Measurements from ENCODE around the gene FOXP1. TPM values are rescaled to one million over a fixed set of nuclear protein-coding genes. Genes with fewer than 3 reads are reported as not detected.

Gene FOXP1
- total and polyA plus RNA-seq, 2 of the 13 experiments (the other 11 are each of a cell fraction or from before 2014, with no cell fraction given), result 40.4 to 59.0 TPM

DNA sequence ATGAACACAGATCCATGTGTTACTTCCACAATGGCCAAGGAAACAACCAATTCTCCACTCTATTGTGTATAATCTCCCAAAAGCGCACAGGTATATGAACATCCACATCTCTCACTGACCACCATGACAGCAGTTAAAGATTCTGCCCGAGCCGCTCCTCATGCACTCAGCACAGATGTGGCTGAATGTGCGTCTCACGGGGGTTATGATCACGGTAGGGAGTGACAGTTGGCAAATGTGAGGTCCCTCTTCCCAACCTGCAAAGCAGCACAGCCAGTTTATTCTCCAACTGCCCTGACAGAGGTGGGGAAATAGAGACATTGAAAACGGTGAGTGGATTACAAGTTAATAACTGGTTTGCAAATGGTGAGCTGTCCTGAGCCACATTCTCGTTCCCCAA, 17.6 kb downstream of the FOXP1 start:
- peaks cover 16% of the 10 kb centered on the region for H4K20me1 ChIP-seq (ENCODE audit: insufficient read depth, low read length)
- no peak for DNase-seq (ENCODE audit: low spot score)
- H3K4me3 ChIP-seq (replicated peaks in 1 of 3; ENCODE audit: insufficient read depth in 1 of 3, low read depth in 2 of 3, low read length in 3 of 3), result no peak overlapping the region
- in situ Hi-C loops (cut with HindIII; ENCODE audit: extremely low pct_ligation_motif_present, low pct_unique_long_range_greater_than_20kb) (no loop called here), intact Hi-C loops (cut with micrococcal nuclease; ENCODE audit: unreplicated experiment) (no loop called here)
- ChIA-PET POLR2A (no interaction called here), CTCF (ENCODE audit: low intra/inter-chr PET ratio, low total read pairs) (no interaction called here)
- H3K27ac ChIP-seq (ENCODE audit: extremely low read length, insufficient read depth, low read length), result no peak overlapping the region
- H3K4me2 ChIP-seq (ENCODE audit: low read depth, low read length), result no peak overlapping the region
- no peak for ATAC-seq
- no peak overlapping the region for H3K9ac ChIP-seq (ENCODE audit: insufficient read depth, low read depth, low read length)
- H3K4me1 ChIP-seq (ENCODE audit: insufficient read depth, low read length), result peaks cover 10% of the 10 kb centered on the region
- H3K27me3 ChIP-seq (ENCODE audit: control insufficient read depth in 1 of 2, insufficient read depth in 2 of 2, low read length in 2 of 2), result no peaks in the 10 kb centered on the region
- BruUV-seq (replicated peaks), result no TSS peak
- H3K79me2 ChIP-seq (ENCODE audit: insufficient read depth, low read length), result peaks cover 67% of the 10 kb centered on the region
- H2AFZ ChIP-seq (ENCODE audit: low read length), result no peak overlapping the region
- peaks cover 8 to 37% of the 10 kb centered on the region in 2 experiments for H3K36me3 ChIP-seq (replicated peaks in 1 of 2; ENCODE audit: control insufficient read depth in 1 of 2, insufficient read depth in 2 of 2, low read length in 2 of 2)
- FAIRE-seq, result no peak
- H3K9me3 ChIP-seq (ENCODE audit: low read length), result no peaks in the 10 kb centered on the region
- WGBS (ENCODE audit: low lambda C conversion rate), result 95% methylated on average over 8 of the region's 8 CpGs
- TF ChIP-seq RNF2 (conservative IDR thresholded peaks at IDR 0.05; ENCODE audit: low read depth), result no peak
- TF ChIP-seq ZNF441 (CRISPR knock-in tag; IDR thresholded peaks at IDR 0.05; ENCODE audit: borderline replicate concordance), result no peak
- TF ChIP-seq MZF1 (CRISPR knock-in tag; IDR thresholded peaks at IDR 0.05; ENCODE audit: borderline replicate concordance), result no peak
- TF ChIP-seq, protein P1, sequence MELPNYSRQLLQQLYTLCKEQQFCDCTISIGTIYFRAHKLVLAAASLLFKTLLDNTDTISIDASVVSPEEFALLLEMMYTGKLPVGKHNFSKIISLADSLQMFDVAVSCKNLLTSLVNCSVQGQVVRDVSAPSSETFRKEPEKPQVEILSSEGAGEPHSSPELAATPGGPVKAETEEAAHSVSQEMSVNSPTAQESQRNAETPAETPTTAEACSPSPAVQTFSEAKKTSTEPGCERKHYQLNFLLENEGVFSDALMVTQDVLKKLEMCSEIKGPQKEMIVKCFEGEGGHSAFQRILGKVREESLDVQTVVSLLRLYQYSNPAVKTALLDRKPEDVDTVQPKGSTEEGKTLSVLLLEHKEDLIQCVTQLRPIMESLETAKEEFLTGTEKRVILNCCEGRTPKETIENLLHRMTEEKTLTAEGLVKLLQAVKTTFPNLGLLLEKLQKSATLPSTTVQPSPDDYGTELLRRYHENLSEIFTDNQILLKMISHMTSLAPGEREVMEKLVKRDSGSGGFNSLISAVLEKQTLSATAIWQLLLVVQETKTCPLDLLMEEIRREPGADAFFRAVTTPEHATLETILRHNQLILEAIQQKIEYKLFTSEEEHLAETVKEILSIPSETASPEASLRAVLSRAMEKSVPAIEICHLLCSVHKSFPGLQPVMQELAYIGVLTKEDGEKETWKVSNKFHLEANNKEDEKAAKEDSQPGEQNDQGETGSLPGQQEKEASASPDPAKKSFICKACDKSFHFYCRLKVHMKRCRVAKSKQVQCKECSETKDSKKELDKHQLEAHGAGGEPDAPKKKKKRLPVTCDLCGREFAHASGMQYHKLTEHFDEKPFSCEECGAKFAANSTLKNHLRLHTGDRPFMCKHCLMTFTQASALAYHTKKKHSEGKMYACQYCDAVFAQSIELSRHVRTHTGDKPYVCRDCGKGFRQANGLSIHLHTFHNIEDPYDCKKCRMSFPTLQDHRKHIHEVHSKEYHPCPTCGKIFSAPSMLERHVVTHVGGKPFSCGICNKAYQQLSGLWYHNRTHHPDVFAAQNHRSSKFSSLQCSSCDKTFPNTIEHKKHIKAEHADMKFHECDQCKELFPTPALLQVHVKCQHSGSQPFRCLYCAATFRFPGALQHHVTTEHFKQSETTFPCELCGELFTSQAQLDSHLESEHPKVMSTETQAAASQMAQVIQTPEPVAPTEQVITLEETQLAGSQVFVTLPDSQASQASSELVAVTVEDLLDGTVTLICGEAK (IDR thresholded peaks at IDR 0.05), result no peak
- TF ChIP-seq, protein P1 (CRISPR knock-in tag; IDR thresholded peaks at IDR 0.05), result no peak
- TF ChIP-seq, protein P2, sequence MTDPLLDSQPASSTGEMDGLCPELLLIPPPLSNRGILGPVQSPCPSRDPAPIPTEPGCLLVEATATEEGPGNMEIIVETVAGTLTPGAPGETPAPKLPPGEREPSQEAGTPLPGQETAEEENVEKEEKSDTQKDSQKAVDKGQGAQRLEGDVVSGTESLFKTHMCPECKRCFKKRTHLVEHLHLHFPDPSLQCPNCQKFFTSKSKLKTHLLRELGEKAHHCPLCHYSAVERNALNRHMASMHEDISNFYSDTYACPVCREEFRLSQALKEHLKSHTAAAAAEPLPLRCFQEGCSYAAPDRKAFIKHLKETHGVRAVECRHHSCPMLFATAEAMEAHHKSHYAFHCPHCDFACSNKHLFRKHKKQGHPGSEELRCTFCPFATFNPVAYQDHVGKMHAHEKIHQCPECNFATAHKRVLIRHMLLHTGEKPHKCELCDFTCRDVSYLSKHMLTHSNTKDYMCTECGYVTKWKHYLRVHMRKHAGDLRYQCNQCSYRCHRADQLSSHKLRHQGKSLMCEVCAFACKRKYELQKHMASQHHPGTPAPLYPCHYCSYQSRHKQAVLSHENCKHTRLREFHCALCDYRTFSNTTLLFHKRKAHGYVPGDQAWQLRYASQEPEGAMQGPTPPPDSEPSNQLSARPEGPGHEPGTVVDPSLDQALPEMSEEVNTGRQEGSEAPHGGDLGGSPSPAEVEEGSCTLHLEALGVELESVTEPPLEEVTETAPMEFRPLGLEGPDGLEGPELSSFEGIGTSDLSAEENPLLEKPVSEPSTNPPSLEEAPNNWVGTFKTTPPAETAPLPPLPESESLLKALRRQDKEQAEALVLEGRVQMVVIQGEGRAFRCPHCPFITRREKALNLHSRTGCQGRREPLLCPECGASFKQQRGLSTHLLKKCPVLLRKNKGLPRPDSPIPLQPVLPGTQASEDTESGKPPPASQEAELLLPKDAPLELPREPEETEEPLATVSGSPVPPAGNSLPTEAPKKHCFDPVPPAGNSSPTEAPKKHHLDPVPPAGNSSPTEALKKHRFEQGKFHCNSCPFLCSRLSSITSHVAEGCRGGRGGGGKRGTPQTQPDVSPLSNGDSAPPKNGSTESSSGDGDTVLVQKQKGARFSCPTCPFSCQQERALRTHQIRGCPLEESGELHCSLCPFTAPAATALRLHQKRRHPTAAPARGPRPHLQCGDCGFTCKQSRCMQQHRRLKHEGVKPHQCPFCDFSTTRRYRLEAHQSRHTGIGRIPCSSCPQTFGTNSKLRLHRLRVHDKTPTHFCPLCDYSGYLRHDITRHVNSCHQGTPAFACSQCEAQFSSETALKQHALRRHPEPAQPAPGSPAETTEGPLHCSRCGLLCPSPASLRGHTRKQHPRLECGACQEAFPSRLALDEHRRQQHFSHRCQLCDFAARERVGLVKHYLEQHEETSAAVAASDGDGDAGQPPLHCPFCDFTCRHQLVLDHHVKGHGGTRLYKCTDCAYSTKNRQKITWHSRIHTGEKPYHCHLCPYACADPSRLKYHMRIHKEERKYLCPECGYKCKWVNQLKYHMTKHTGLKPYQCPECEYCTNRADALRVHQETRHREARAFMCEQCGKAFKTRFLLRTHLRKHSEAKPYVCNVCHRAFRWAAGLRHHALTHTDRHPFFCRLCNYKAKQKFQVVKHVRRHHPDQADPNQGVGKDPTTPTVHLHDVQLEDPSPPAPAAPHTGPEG (CRISPR knock-in tag; IDR thresholded peaks at IDR 0.05), result no peak
- TF ChIP-seq, protein P3, sequence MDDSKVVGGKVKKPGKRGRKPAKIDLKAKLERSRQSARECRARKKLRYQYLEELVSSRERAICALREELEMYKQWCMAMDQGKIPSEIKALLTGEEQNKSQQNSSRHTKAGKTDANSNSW (CRISPR knock-in tag; IDR thresholded peaks at IDR 0.05; ENCODE audit: borderline replicate concordance), result no peak
- no peak for TF ChIP-seq ARNTL (CRISPR knock-in tag; IDR thresholded peaks at IDR 0.05)
- TF ChIP-seq NR2C2 (CRISPR knock-in tag; IDR thresholded peaks at IDR 0.05; ENCODE audit: borderline replicate concordance), result no peak
- no peak for TF ChIP-seq ATAD3A (CRISPR knock-in tag; IDR thresholded peaks at IDR 0.05)
